H1 (cell line): ENCODE measurements around the gene MRPS34. TPM values are rescaled to one million over a fixed set of nuclear protein-coding genes. Genes with fewer than 3 reads are reported as not detected.

Experiments
- CHD1 ChIP-seq: IDR thresholded peaks from 2 replicates; pipeline ENCODE4 v1.6.1; 2012; ENCODE audit warnings: low read depth, low read length, improper control_type of control experiment
- EGR1 ChIP-seq: IDR thresholded peaks from 2 replicates; pipeline ENCODE4 v1.6.1; 2011; ENCODE audit warnings: low read depth, low read length, borderline replicate concordance
- KDM5A ChIP-seq: fragments of 200-600 bp; IDR thresholded peaks from 2 replicates; pipeline ENCODE4 v1.7.1; 2012; ENCODE audit warnings: mild to moderate bottlenecking, low read length, inconsistent platforms, mixed read lengths
- polyA plus RNA-seq, 7 experiments: library from polyadenylated mRNA; depleted of rRNA in 3 of 7; stranded (reverse) in 5 of 7; unstranded in 2 of 7; fragments of >200 nt in 5 of 7; fragments of 200-250 nt in 2 of 7; gene quantifications; 1 replicate in 5 of 7; 2 replicates in 1 of 7; 4 replicates in 1 of 7; pipeline versions ENCODE4 v1.2.1 to v1.2.3, GENCODE V29; 2011 to 2013; ENCODE audit warnings: missing spikeins in 2 of 7, mixed read lengths in 2 of 7
- total RNA-seq: library from RNA; stranded (reverse); fragmentation: NEBNext Ultra II Directional; extraction: Animal tissue kit (Norgen Biotek cat#: 25700); gene quantifications from 2 replicates; pipeline ENCODE4 v1.2.1, GENCODE V29; 2021

MRPS34 gene
- total and polyA plus RNA-seq, 2 of the 8 experiments (the other 6 are each of a cell fraction or from before 2014, with no cell fraction given), result 168 to 252 TPM

- TF ChIP-seq EGR1, result no peak
- TF ChIP-seq CHD1, result no peak
- TF ChIP-seq KDM5A, result no peak
Observed at GRCh38 chr16:1791256-1791942, 18.5 kb upstream of the MRPS34 start (continued).
